ENCODE data around the gene S100A5.
"Not testable (repeated sequence)": the region's sequence is repeated elsewhere in the genome, so short reads cannot be mapped to it uniquely, and the experiment has no call there.

The S100A5 gene

DNA sequence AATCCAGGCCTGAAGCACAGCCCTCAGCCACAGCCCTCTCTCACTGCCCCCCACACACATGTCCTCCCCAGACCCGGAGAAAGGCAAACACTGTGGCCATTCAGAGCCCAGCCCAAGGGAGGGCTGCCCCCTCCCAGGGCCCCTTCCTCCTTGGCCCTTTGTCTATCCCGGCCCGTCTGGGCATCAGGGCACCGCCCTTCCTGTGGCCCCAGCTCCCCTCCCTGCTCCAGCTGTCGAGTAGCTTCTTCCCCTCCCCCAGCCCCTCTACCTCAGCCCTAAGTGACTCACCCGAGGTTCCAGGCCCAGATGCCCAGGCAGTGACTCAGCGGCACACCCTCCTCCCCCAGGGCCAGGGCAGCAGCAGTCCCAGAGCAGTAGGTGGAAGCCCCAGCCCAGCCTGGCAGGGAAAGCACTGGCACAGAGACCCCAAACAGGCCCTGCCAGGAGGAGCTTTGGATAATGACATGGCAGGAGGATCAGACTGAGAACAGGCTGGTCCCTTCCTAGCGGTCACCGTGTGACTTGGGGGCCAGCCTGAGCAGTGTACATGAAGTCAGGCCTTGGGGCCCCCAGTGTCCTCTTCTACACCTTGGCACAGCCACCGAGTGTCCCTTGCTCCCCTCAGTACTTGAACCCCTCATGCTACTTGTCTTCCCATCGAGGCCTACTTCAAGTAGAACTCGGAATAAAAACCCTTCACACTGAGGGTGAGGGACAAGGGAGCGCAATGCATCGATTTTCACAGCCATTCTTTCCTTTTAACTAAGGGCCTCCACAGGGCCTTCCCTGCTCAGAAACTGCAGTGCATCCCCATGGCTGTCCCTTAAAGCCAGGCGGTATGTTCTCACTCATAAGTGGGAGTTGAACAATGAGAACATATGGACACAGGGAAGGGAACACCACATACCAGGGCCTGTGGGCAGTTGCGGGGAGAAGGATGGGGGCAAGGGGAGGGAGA, 26.0 kb upstream of the S100A5 start:
- DNase-seq (ENCODE audit: low spot score), result peak; percentile 99

GRCh38 chr1:153565529-153566374, 25.0 kb upstream of the S100A5 start, which contains the start of gene S100A2:
TSS of gene S100A2 (minus strand) at chr1:153565844. CDS start at chr1:153563877, 1,967 bp downstream.
- peak; percentile 91 for DNase-seq (ENCODE audit: low spot score)

DNA sequence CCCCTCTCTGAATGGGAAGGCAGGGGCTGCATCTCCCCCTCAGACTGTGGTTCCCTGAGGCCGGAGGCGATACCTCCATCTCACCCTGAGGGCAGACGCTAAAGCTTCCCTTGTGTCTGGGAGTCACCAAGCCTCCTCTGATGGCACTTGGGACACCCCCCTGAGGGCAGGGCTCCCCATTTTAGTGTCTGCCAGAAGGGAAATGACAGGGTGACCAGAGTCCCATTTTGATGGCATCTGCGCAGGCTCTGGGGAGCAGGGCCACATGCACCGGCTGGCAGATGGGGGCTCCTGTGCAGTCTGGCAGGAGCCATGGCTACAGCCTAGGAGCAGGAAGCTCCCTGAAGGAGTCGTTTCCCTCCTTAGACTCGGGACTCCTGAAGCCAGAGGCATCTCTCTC, 23.3 kb upstream of the S100A5 start:
- no peak for DNase-seq (ENCODE audit: low spot score)

- DNase-seq (ENCODE audit: low spot score), result no peak
These were observed 22.8 kb upstream of the S100A5 start for GRCh38 chr1:153563483-153563901.

GRCh38 chr1:153562021-153562420, 21.3 kb upstream of the S100A5 start:
- not testable (repeated sequence) for DNase-seq (ENCODE audit: low spot score)

DNA sequence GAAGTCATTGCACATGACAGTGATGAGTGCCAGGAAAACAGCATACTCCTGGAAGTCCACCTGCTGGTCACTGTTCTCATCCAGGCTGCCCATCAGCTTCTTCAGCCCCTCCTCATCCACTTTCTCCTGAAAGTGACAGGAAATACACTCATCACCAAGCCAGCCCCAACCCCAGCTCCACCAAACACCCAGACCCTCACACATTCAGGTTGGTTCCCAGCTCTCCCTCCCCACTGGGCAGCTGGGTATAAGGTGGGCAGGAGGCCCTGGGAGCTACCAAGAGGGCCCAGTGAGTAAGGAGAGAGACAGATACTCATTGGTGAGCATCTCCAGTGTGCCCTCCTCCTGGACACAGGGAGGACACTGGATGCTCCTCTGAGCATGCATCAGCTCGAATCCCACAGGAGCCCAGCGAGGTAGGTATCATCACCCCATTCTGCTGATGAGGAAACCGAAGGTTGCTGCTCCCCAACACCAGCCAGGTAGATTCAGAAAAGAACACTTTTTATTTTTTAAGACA, 20.8 kb upstream of the S100A5 start:
- no peak for DNase-seq (ENCODE audit: low spot score)

- DNase-seq (ENCODE audit: low spot score), result no peak
These were observed 20.2 kb upstream of the S100A5 start for GRCh38 chr1:153560771-153561465.

DNA sequence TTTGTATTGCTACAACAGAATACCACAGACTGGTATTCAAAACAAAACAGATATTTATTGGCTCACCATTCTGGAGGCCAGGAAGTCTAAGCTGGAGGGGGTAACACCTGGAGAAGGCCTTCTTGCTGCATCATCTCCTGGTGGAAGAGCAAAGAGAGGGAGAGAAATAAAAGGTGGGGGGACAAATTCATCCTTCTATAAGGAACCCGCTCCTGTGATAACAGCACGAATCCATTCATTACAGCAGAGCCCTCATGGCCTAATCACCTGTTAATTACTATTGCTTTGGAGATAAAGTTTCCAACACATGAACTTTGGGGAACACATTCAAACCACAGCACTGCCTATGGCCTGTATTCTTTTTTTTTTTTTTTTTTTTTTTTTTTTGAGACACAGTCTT, 19.5 kb upstream of the S100A5 start:
- no peak for DNase-seq (ENCODE audit: low spot score)

GRCh38 chr1:153557877-153558276, 17.1 kb upstream of the S100A5 start:
- DNase-seq (ENCODE audit: low spot score), result no peak

GRCh38 chr1:153556348-153556747, 15.6 kb upstream of the S100A5 start:
- DNase-seq (ENCODE audit: low spot score), result no peak

GRCh38 chr1:153553830-153554541, 13.3 kb upstream of the S100A5 start:
- peak; percentile 47 for DNase-seq (ENCODE audit: low spot score)

DNA sequence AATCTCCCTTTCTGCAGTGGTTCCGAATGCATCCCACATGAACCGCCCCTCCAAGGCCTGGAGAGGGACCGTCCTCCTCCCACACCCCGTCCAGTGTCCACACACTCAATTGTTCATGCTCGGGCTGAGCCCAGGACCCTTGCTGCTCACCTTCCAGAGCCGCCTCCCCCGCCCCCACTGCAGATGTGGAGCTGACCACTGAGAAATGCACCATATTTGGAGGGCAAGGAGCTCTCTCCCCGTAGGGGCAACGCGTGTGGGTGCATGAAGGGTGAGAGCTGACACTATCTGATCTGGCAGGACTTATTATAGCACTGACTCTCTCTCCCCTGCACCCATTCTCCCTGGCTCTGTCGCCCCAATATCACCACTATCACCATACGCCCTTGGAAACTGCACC, 12.4 kb upstream of the S100A5 start:
- DNase-seq (ENCODE audit: low spot score), result no peak

- DNase-seq (ENCODE audit: low spot score), result no peak
These were observed 11.6 kb upstream of the S100A5 start for GRCh38 chr1:153552335-153552734.

DNA sequence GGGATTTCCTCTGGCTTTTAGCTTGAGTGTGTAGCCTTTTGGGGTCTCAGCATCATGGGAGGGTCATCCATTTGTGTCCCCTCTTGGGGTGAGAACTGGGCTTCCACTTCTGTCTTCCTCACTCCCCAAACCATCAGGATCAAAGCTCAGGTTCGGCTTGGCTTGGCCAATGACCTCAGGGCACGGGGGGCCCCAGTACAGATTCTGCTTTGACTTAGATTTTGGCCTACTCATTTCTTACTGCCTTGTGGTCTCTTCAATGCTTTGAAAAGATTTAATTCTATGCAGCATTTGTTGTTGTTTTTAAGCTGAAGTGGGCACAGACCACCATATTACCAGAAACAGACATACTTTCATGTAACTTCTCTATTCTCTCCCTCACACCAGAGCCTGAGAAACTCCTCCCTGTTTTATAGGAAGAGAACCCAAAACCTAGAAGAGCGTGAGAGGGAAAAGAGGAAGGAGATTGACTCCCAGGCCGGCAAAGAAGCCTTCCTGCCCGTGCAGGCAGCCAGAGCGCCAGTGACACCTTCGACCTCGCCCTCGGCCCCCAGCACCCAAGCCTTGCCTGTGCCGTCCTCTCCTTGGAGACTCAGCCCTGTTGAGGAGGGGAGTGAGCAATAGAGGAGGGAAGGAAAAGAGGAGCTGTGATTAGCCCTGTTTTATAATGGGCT, 10.2 kb upstream of the S100A5 start:
- DNase-seq (ENCODE audit: low spot score), result no peak

GRCh38 chr1:153550398-153550758, 9.6 kb upstream of the S100A5 start:
- DNase-seq (ENCODE audit: low spot score), result no peak

DNA sequence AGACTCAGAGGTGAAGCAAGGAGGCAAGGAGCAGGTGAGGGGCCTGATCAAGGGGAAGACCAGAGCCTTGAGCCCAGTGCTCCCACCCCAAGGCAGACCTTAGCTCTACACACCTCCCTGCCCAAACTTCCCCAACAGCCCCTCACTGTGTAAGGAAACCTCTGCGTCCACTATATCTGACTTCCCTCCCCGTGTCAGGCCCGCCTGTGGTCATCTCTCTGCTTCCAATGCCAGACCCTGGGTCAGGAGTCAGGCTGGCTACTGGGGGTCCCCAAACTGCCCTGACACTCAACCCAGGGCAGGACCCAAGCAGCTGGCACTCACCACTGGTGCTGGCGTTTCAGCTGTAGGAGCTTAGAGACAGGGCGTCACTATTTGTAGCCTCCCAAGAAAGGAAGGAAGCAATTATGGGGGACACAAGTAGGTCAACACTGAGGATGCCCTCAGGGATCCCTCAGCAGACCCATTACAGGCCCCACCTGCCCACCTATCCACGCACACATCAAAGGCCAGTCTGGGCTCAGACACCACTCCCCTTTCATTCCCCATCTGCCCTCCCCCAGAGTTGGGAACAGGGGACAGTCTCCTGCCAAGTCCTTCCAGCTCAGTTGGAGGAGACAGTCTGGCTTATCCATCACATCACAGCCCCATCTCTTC, 9.1 kb upstream of the S100A5 start:
- DNase-seq (ENCODE audit: low spot score), result no peak

- peak; percentile 91 for DNase-seq (ENCODE audit: low spot score)
These were observed 8.3 kb upstream of the S100A5 start, which contains the start of gene S100A3 for GRCh38 chr1:153548722-153549688. TSS of gene S100A3 (minus strand) at chr1:153549258. CDS start at chr1:153548485, 773 bp downstream.

Data from AG08395 (cell line).